GM23338 (cell line): ENCODE results near the gene PAPPA. TPM values are rescaled to one million over a fixed set of nuclear protein-coding genes. Genes with fewer than 3 reads are reported as not detected.

ENCODE experiments used
- ATAC-seq: fragments of 200-7000 bp; cut with Tn5 transposase; 3 replicates; pipeline ENCODE4 v1.9.1; 2020
- DNase-seq: peaks from one replicate; pipeline ENCODE4 v3.0.0-alpha.2; 2015; ENCODE audit warnings: low spot score
- H2AFZ ChIP-seq: fragments of 200-600 bp; sonication (generic); 2 replicates; pipeline ENCODE4 v1.8.0; 2016; ENCODE audit warnings: antibody characterized with exemption, mild to moderate bottlenecking, moderate library complexity
- H3F3A ChIP-seq: fragments of 200-600 bp; sonication (generic); replicated peaks from 2 replicates; pipeline ENCODE4 v1.8.0; 2017; ENCODE audit warnings: antibody characterized with exemption, mixed run types, low read depth
- H3K27ac ChIP-seq: fragments of 200-600 bp; sonication (generic); 2 replicates; pipeline ENCODE4 v1.6.1; 2016; ENCODE audit warnings: low read depth
- H3K27me3 ChIP-seq: fragments of 200-600 bp; sonication (generic); 2 replicates; pipeline ENCODE4 v1.8.0; 2016; ENCODE audit warnings: mild to moderate bottlenecking, mixed run types, moderate library complexity; ENCODE audit not compliant: insufficient read depth
- H3K36me3 ChIP-seq: fragments of 200-600 bp; sonication (generic); 2 replicates; pipeline ENCODE4 v1.8.0; 2016; ENCODE audit warnings: mild to moderate bottlenecking; ENCODE audit not compliant: insufficient read depth
- H3K4me1 ChIP-seq: fragments of 200-600 bp; sonication (generic); 2 replicates; pipeline ENCODE4 v1.8.0; 2016; ENCODE audit warnings: mild to moderate bottlenecking, moderate library complexity; ENCODE audit not compliant: insufficient read depth
- H3K4me2 ChIP-seq: fragments of 200-600 bp; sonication (generic); 2 replicates; pipeline ENCODE4 v1.7.1; 2017; ENCODE audit warnings: mixed run types
- H3K4me3 ChIP-seq: fragments of 200-600 bp; sonication (generic); 2 replicates; pipeline ENCODE4 v1.6.1; 2016; ENCODE audit warnings: mixed run types
- H3K79me2 ChIP-seq: fragments of 200-600 bp; sonication (generic); replicated peaks from 2 replicates; pipeline ENCODE4 v1.8.0; 2017; ENCODE audit warnings: mild to moderate bottlenecking; ENCODE audit not compliant: insufficient read depth
- H3K9me2 ChIP-seq: fragments of 200-600 bp; sonication (generic); 2 replicates; pipeline ENCODE4 v1.8.0; 2017; ENCODE audit not compliant: insufficient read depth
- H4K20me1 ChIP-seq: fragments of 200-600 bp; sonication (generic); replicated peaks from 2 replicates; pipeline ENCODE4 v1.8.0; 2017; ENCODE audit warnings: mild to moderate bottlenecking; ENCODE audit not compliant: insufficient read depth
- H3K27ac Mint-ChIP-seq: 2 replicates; pipeline ENCODE4 v1.8.0; 2020; ENCODE audit warnings: inconsistent platforms, mild to moderate bottlenecking, moderate library complexity, mixed read lengths
- H3K27me3 Mint-ChIP-seq: 3 replicates; pipeline ENCODE4 v1.8.0; 2022; ENCODE audit warnings: low read depth, mild to moderate bottlenecking, moderate library complexity, mixed read lengths, inconsistent platforms; ENCODE audit not compliant: insufficient read depth, poor library complexity
- H3K36me3 Mint-ChIP-seq: 3 replicates; pipeline ENCODE4 v1.8.0; 2021; ENCODE audit warnings: low read depth, mild to moderate bottlenecking, inconsistent platforms, moderate library complexity, mixed read lengths
- H3K4me1 Mint-ChIP-seq: 3 replicates; pipeline ENCODE4 v1.8.0; 2020; ENCODE audit warnings: mild to moderate bottlenecking, inconsistent platforms, mixed read lengths
- H3K4me3 Mint-ChIP-seq: 3 replicates; pipeline ENCODE4 v1.8.0; 2021; ENCODE audit warnings: moderate library complexity, mild to moderate bottlenecking, inconsistent platforms, mixed read lengths
- H3K9me3 Mint-ChIP-seq: 3 replicates; pipeline ENCODE4 v1.8.0; 2020; ENCODE audit warnings: moderate library complexity, mild to moderate bottlenecking, inconsistent platforms, mixed read lengths
- CREB1 ChIP-seq: fragments of 250-450 bp; sonication (Bioruptor Pico); IDR thresholded peaks from 2 replicates; pipeline ENCODE4 v1.5.0; 2020; ENCODE audit warnings: low read depth, mild to moderate bottlenecking, moderate library complexity
- ETS1 ChIP-seq: IDR thresholded peaks from 2 replicates; pipeline ENCODE4 v1.6.1; 2016; ENCODE audit warnings: antibody characterized with exemption
- EZH2 ChIP-seq: fragments of 200-600 bp; sonication (generic); IDR thresholded peaks from one replicate; pipeline ENCODE4 v1.8.0; 2017; ENCODE audit warnings: antibody characterized with exemption, mild to moderate bottlenecking, low read depth; ENCODE audit not compliant: unreplicated experiment
- EZH2phosphoT487 ChIP-seq: fragments of 200-600 bp; sonication (generic); IDR thresholded peaks from one replicate; pipeline ENCODE4 v1.8.1; 2018; ENCODE audit warnings: antibody characterized with exemption; ENCODE audit not compliant: unreplicated experiment
- JUNB ChIP-seq: IDR thresholded peaks from one replicate; pipeline ENCODE4 v1.6.1; 2016; ENCODE audit warnings: antibody characterized with exemption; ENCODE audit not compliant: unreplicated experiment
- NANOG ChIP-seq: IDR thresholded peaks from 2 replicates; pipeline ENCODE4 v1.6.1; 2016; ENCODE audit warnings: antibody characterized with exemption, borderline replicate concordance
- POLR2AphosphoS5 ChIP-seq: IDR thresholded peaks from 2 replicates; pipeline ENCODE4 v1.6.1; 2016; ENCODE audit warnings: antibody characterized with exemption, low read depth
- REST ChIP-seq: IDR thresholded peaks from one replicate; pipeline ENCODE4 v1.6.1; 2018; ENCODE audit warnings: antibody characterized with exemption; ENCODE audit not compliant: unreplicated experiment
- STAT1 ChIP-seq: IDR thresholded peaks from one replicate; pipeline ENCODE4 v1.6.1; 2016; ENCODE audit warnings: antibody characterized with exemption; ENCODE audit not compliant: unreplicated experiment
- ZNF114 ChIP-seq: fragments of 250-450 bp; sonication (Bioruptor Pico); IDR thresholded peaks from 2 replicates; pipeline ENCODE4 v1.5.0; 2020; ENCODE audit warnings: mild to moderate bottlenecking, moderate library complexity
- ZNF331 ChIP-seq: fragments of 250-450 bp; sonication (Bioruptor Pico); IDR thresholded peaks from 2 replicates; pipeline ENCODE4 v1.5.0; 2020; ENCODE audit warnings: low read depth, mild to moderate bottlenecking, moderate library complexity
- ZNF462 ChIP-seq: fragments of 250-450 bp; sonication (Bioruptor Pico); IDR thresholded peaks from 2 replicates; pipeline ENCODE4 v1.5.0; 2020; ENCODE audit warnings: mild to moderate bottlenecking, moderate library complexity
- polyA plus RNA-seq: library from polyadenylated mRNA; unstranded; fragments of >200 nt; fragmentation: Nextera tagmentation; extraction: Ambion mirVana; gene quantifications from 2 replicates; pipeline ENCODE4 v1.2.1, GENCODE V29; 2016
- total RNA-seq: library from RNA; depleted of rRNA; stranded (reverse); fragments of >200 nt; shearing (Covaris generic); gene quantifications from 2 replicates; pipeline ENCODE4 v1.2.3, GENCODE V29; 2014
- TF ChIP-seq, protein P1 (sequence below), 2 experiments: fragments of 200-600 bp in 1 of 2; sonication (generic) in 1 of 2; conservative IDR thresholded peaks; 2 replicates each; pipeline versions ENCODE4 v1.5.1 to v1.6.1; 2016 to 2017; ENCODE audit warnings: antibody characterized with exemption in 2 of 2, low read depth in 2 of 2, mild to moderate bottlenecking in 2 of 2, moderate library complexity in 1 of 2

PAPPA gene
- total and polyA plus RNA-seq, 2 experiments from 2014 or later = 0.38 to 0.66 TPM

GRCh38 chr9:116332090-116332489 lies 178.5 kb downstream of the PAPPA start:
- Histone ChIP-seq H3K79me2 (no peaks in the 10 kb centered on the region), H3K27me3 (peaks cover 53% of the 10 kb centered on the region), H3K36me3 (no peaks in the 10 kb centered on the region), H3K4me3 (no peak overlapping the region), H2AFZ (no peak overlapping the region), H3K4me1 (peaks cover 14% of the 10 kb centered on the region), H3K4me2 (no peak overlapping the region), H3K9me2 (0 out of 2 replicates have a peak, but pooled peaks cover 7% of the 10 kb centered on the region), H3F3A (no peaks in the 10 kb centered on the region), H3K27ac (no peak overlapping the region), H4K20me1 (no peaks in the 10 kb centered on the region)
- no peaks in the 10 kb centered on the region for H3K9me3 Mint-ChIP-seq
- no peak for ATAC-seq
- H3K27me3 Mint-ChIP-seq = peaks cover 53% of the 10 kb centered on the region
- no peak for TF ChIP-seq ETS1
- TF ChIP-seq ZNF462 (CRISPR knock-in tag) = no peak
- TF ChIP-seq POLR2AphosphoS5 = no peak
- TF ChIP-seq, protein P1, sequence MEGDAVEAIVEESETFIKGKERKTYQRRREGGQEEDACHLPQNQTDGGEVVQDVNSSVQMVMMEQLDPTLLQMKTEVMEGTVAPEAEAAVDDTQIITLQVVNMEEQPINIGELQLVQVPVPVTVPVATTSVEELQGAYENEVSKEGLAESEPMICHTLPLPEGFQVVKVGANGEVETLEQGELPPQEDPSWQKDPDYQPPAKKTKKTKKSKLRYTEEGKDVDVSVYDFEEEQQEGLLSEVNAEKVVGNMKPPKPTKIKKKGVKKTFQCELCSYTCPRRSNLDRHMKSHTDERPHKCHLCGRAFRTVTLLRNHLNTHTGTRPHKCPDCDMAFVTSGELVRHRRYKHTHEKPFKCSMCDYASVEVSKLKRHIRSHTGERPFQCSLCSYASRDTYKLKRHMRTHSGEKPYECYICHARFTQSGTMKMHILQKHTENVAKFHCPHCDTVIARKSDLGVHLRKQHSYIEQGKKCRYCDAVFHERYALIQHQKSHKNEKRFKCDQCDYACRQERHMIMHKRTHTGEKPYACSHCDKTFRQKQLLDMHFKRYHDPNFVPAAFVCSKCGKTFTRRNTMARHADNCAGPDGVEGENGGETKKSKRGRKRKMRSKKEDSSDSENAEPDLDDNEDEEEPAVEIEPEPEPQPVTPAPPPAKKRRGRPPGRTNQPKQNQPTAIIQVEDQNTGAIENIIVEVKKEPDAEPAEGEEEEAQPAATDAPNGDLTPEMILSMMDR (conservative IDR thresholded peaks at IDR 0.05; ENCODE audit: low read depth in 2 of 2) = no peak
- TF ChIP-seq JUNB = no peak
- no peak for TF ChIP-seq STAT1
- TF ChIP-seq ZNF114 = no peak
- no peak for TF ChIP-seq EZH2
- no peak for TF ChIP-seq REST
- no peak for TF ChIP-seq EZH2phosphoT487
- TF ChIP-seq ZNF331 = no peak
- TF ChIP-seq CREB1 = no peak
- TF ChIP-seq NANOG = no peak
- peaks cover 43% of the 10 kb centered on the region for H3K4me1 Mint-ChIP-seq
- no peak for DNase-seq
- no peaks in the 10 kb centered on the region for H3K36me3 Mint-ChIP-seq
- H3K4me3 Mint-ChIP-seq = no peak overlapping the region
- H3K27ac Mint-ChIP-seq = no peak overlapping the region
